IMR-90 (cell line): Measurements from ENCODE around the gene TNNI2. TPM values are rescaled to one million over a fixed set of nuclear protein-coding genes. Genes with fewer than 3 reads are reported as not detected.

Experiments used
- ATAC-seq: fragments of 200-7000 bp; cut with Tn5 transposase; 2 replicates; pipeline ENCODE4 v1.9.1; 2020; ENCODE audit warnings: low read depth, mild to moderate bottlenecking, moderate library complexity
- BruUV-seq: library from RNA; stranded (reverse); fragments of 400-500 nt; replicated peaks from 2 replicates; lab custom pipeline; 2021; lab: Mats Ljungman, UMichigan
- CTCF ChIA-PET: fragments of 300-600 bp; formaldehyde crosslinking; extraction: SDS; loops from one replicate; lab custom pipeline; 2021; ENCODE audit warnings: antibody characterized with exemption; lab: Yijun Ruan, JAX
- POLR2A ChIA-PET: fragments of 300-600 bp; sonication (Branson Sonifier 250); formaldehyde crosslinking; loops from one replicate; lab custom pipeline; 2022; ENCODE audit warnings: antibody characterized with exemption; ENCODE audit not compliant: unreplicated experiment; lab: Charles Lee
- DNase-seq: peaks from one replicate; pipeline ENCODE4 v3.0.0; 2013
- H2AFZ ChIP-seq: replicated peaks from 2 replicates; pipeline ENCODE3; 2013; ENCODE audit warnings: low read length, mild to moderate bottlenecking; ENCODE audit not compliant: poor library complexity
- H2AK5ac ChIP-seq: 2 replicates; pipeline ENCODE4 v1.6.1; 2013; ENCODE audit warnings: low read depth, low read length, inconsistent platforms
- H2AK9ac ChIP-seq: replicated peaks from 2 replicates; pipeline ENCODE3; 2013; ENCODE audit warnings: mild to moderate bottlenecking, low read depth, low read length, moderate library complexity; ENCODE audit not compliant: poor library complexity
- H2BK120ac ChIP-seq: 2 replicates; pipeline ENCODE4 v1.6.1; 2013; ENCODE audit warnings: low read depth, low read length, inconsistent platforms
- H2BK15ac ChIP-seq: 3 replicates; pipeline ENCODE4 v1.6.1; 2013; ENCODE audit warnings: low read depth, low read length, inconsistent platforms
- H2BK20ac ChIP-seq: 2 replicates; pipeline ENCODE4 v1.6.1; 2013; ENCODE audit warnings: low read depth, mild to moderate bottlenecking, inconsistent platforms, low read length, moderate library complexity
- H2BK5ac ChIP-seq: 2 replicates; pipeline ENCODE4 v1.6.1; 2013; ENCODE audit warnings: mild to moderate bottlenecking, low read depth, low read length, inconsistent platforms; ENCODE audit not compliant: poor library complexity, severe bottlenecking
- H3K14ac ChIP-seq: replicated peaks from 2 replicates; pipeline ENCODE4 v1.6.1; 2013; ENCODE audit warnings: low read depth, low read length, inconsistent platforms
- H3K18ac ChIP-seq: 2 replicates; pipeline ENCODE4 v1.6.1; 2013; ENCODE audit warnings: low read depth, low read length, control low read depth
- H3K23ac ChIP-seq: 2 replicates; pipeline ENCODE4 v1.6.1; 2013; ENCODE audit warnings: low read depth, low read length, inconsistent platforms
- H3K27ac ChIP-seq: 2 replicates; pipeline ENCODE4 v1.5.1; 2013; ENCODE audit warnings: mild to moderate bottlenecking, control low read depth, low read length; ENCODE audit not compliant: insufficient read depth
- H3K27me3 ChIP-seq: 2 replicates; pipeline ENCODE4 v1.6.1; 2013; ENCODE audit warnings: low read length; ENCODE audit not compliant: control insufficient read depth, insufficient read depth
- H3K36me3 ChIP-seq: 2 replicates; pipeline ENCODE4 v1.6.1; 2013; ENCODE audit warnings: low read length, mixed read lengths; ENCODE audit not compliant: control insufficient read depth, insufficient read depth
- H3K4ac ChIP-seq: 2 replicates; pipeline ENCODE4 v1.6.1; 2013; ENCODE audit warnings: low read depth, low read length, inconsistent platforms
- H3K4me1 ChIP-seq: 2 replicates; pipeline ENCODE4 v1.6.1; 2013; ENCODE audit warnings: low read length, mixed read lengths; ENCODE audit not compliant: control insufficient read depth, insufficient read depth
- H3K4me2 ChIP-seq: 2 replicates; pipeline ENCODE4 v1.6.1; 2013; ENCODE audit warnings: low read depth, mild to moderate bottlenecking, control low read depth, low read length, moderate library complexity
- H3K4me3 ChIP-seq: 2 replicates; pipeline ENCODE4 v1.5.1; 2013; ENCODE audit warnings: low read depth, mild to moderate bottlenecking, control low read depth, low read length, moderate library complexity; ENCODE audit not compliant: insufficient read depth
- H3K56ac ChIP-seq: 2 replicates; pipeline ENCODE4 v1.6.1; 2013; ENCODE audit warnings: low read length, inconsistent platforms; ENCODE audit not compliant: insufficient read depth; ENCODE audit errors: extremely low read depth
- H3K79me1 ChIP-seq, 2 experiments: 2 replicates each; pipeline ENCODE4 v1.6.1; 2013; ENCODE audit warnings: low read length in 2 of 2, inconsistent platforms in 1 of 2, low read depth in 1 of 2
- H3K9ac ChIP-seq: 2 replicates; pipeline ENCODE4 v1.6.1; 2013; ENCODE audit warnings: low read depth, low read length, control low read depth
- H3K9me1 ChIP-seq: 2 replicates; pipeline ENCODE4 v1.6.1; 2013; ENCODE audit warnings: low read length, inconsistent platforms; ENCODE audit not compliant: insufficient read depth
- H3K9me3 ChIP-seq: 2 replicates; pipeline ENCODE4 v1.6.1; 2013; ENCODE audit warnings: low read length; ENCODE audit not compliant: control insufficient read depth, insufficient read depth
- H4K20me1 ChIP-seq: 2 replicates; pipeline ENCODE4 v1.6.1; 2013; ENCODE audit warnings: low read length, inconsistent platforms; ENCODE audit not compliant: insufficient read depth
- H4K5ac ChIP-seq: 2 replicates; pipeline ENCODE4 v1.6.1; 2013; ENCODE audit warnings: mild to moderate bottlenecking, low read depth, low read length, control low read depth
- H4K8ac ChIP-seq, 2 experiments: 2 replicates each; pipeline ENCODE4 v1.6.1; 2013; ENCODE audit warnings: low read depth in 2 of 2, low read length in 2 of 2, control low read depth in 1 of 2, inconsistent platforms in 1 of 2
- H4K91ac ChIP-seq: 2 replicates; pipeline ENCODE4 v1.6.1; 2013; ENCODE audit warnings: low read depth, low read length, inconsistent platforms; ENCODE audit not compliant: insufficient read depth
- BHLHE40 ChIP-seq: fragments of 150-350 bp; IDR thresholded peaks from 2 replicates; pipeline ENCODE4 v1.6.1; 2016; ENCODE audit warnings: mild to moderate bottlenecking, low read depth, low read length
- CEBPB ChIP-seq: IDR thresholded peaks from 2 replicates; pipeline ENCODE4 v1.6.1; 2012; ENCODE audit warnings: low read depth, low read length, improper control_type of control experiment
- CHD1 ChIP-seq: IDR thresholded peaks from 2 replicates; pipeline ENCODE4 v1.6.1; 2012; ENCODE audit warnings: low read depth, low read length, improper control_type of control experiment
- CTCF ChIP-seq: conservative IDR thresholded peaks from 2 replicates; pipeline ENCODE4 v1.5.1; 2012; ENCODE audit warnings: mild to moderate bottlenecking, low read depth, low read length, improper control_type of control experiment
- FOS ChIP-seq: fragments of 150-350 bp; IDR thresholded peaks from 2 replicates; pipeline ENCODE4 v1.6.1; 2016; ENCODE audit warnings: low read depth, low read length
- MAFK ChIP-seq: IDR thresholded peaks from 2 replicates; pipeline ENCODE4 v1.6.1; 2012; ENCODE audit warnings: low read depth, low read length, improper control_type of control experiment
- MAZ ChIP-seq: IDR thresholded peaks from 2 replicates; pipeline ENCODE4 v1.6.1; 2012; ENCODE audit warnings: low read depth, mild to moderate bottlenecking, low read length, improper control_type of control experiment, moderate library complexity, borderline replicate concordance
- MXI1 ChIP-seq: IDR thresholded peaks from 2 replicates; pipeline ENCODE4 v1.6.1; 2012; ENCODE audit warnings: low read depth, mild to moderate bottlenecking, low read length, moderate library complexity, borderline replicate concordance
- NFE2L2 ChIP-seq: fragments of 150-350 bp; IDR thresholded peaks from 2 replicates; pipeline ENCODE4 v1.6.1; 2016; ENCODE audit warnings: low read depth, mild to moderate bottlenecking, low read length
- POLR2A ChIP-seq: IDR thresholded peaks from 2 replicates; pipeline ENCODE4 v1.6.1; 2012; ENCODE audit warnings: mild to moderate bottlenecking, low read depth, low read length
- RAD21 ChIP-seq: IDR thresholded peaks from 2 replicates; pipeline ENCODE4 v1.6.1; 2012; ENCODE audit warnings: low read length, improper control_type of control experiment
- RCOR1 ChIP-seq: IDR thresholded peaks from 2 replicates; pipeline ENCODE4 v1.6.1; 2012; ENCODE audit warnings: mild to moderate bottlenecking, low read length, improper control_type of control experiment; ENCODE audit not compliant: insufficient replicate concordance
- RFX5 ChIP-seq: IDR thresholded peaks from 2 replicates; pipeline ENCODE4 v1.8.0; 2012; ENCODE audit warnings: low read depth, mild to moderate bottlenecking, low read length, moderate library complexity
- SMC3 ChIP-seq: fragments of 150-350 bp; IDR thresholded peaks from 2 replicates; pipeline ENCODE4 v1.6.1; 2016; ENCODE audit warnings: low read depth, mild to moderate bottlenecking, antibody characterized with exemption, low read length, moderate library complexity
- WGBS, 2 experiments: methylation state at CpG; one replicate each; pipeline versions ENCODE4 v1.1.5 to v1.1.7; 2013; ENCODE audit warnings: missing lambda C conversion rate in 2 of 2; ENCODE audit not compliant: insufficient read length in 1 of 2; ENCODE audit errors: extremely low coverage in 2 of 2; 5-methylcytosine and 5-hydroxymethylcytosine counted together
- dilution Hi-C: fragments of 300-500 bp; cut with HindIII; formaldehyde crosslinking; loops from one replicate; pipeline ENCODE4 v1.14.3; 2018; ENCODE audit warnings: low sequenced_read_pairs; ENCODE audit not compliant: unreplicated experiment
- in situ Hi-C: fragments of 300-500 bp; cut with MboI; formaldehyde crosslinking; loops from 3 replicates; pipeline ENCODE4 v1.14.3; 2019; ENCODE audit warnings: low sequenced_read_pairs, inconsistent platforms, mixed read lengths
- intact Hi-C: fragments of 100-400 bp; cut with micrococcal nuclease; formaldehyde crosslinking; loops from 2 replicates; pipeline ENCODE4 v1.10.0; 2022
- polyA plus RNA-seq, 3 experiments: library from polyadenylated mRNA; depleted of rRNA; stranded (reverse); fragments of >200 nt; gene quantifications; 2 replicates each; pipeline ENCODE4 v1.2.3, GENCODE V29; 2012; ENCODE audit warnings: low replicate concordance in 1 of 3
- total RNA-seq: library from RNA; depleted of rRNA; stranded (reverse); fragments of >200 nt; gene quantifications from 2 replicates; pipeline ENCODE4 v1.2.3, GENCODE V29; 2012
- TF ChIP-seq, protein P1 (sequence below): fragments of 150-350 bp; IDR thresholded peaks from 2 replicates; pipeline ENCODE4 v1.6.1; 2016; ENCODE audit warnings: low read depth, mild to moderate bottlenecking, low read length, moderate library complexity, borderline replicate concordance
- TF ChIP-seq, protein P2 (sequence below): fragments of 150-350 bp; IDR thresholded peaks from 2 replicates; pipeline ENCODE4 v1.6.1; 2017; ENCODE audit warnings: mild to moderate bottlenecking, antibody characterized with exemption, low read length, low read depth

Gene TNNI2
- total and polyA plus RNA-seq, 2 of the 4 experiments (the other 2 are of a cell fraction) = not detected

DNA sequence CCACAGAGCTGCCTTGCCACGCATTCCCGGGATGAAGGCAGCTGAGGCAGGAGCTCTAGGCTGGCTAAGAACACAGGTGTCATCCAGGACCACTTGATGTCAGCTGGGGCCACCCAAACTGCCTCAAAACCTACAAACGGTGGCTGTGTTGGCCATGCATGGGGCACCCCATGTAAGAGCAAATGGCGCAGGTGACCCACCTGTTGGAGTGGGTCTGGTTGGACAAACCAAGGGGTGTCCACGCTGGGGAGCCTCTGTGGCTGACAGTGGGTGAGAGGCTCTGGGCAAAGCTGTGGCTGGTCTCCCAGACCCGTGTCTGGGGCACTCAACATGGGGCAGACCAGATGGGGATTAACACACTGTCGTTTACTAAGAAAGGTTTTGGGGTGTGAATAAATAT is 23.0 kb upstream of the TNNI2 start:
- ChIA-PET CTCF (no interaction called here), POLR2A (no interaction called here)
- H2AK9ac ChIP-seq = no peak overlapping the region
- H3K18ac ChIP-seq = no peak overlapping the region
- no peak for TF ChIP-seq MAZ
- TF ChIP-seq MAFK = no peak
- TF ChIP-seq RCOR1 = no peak
- TF ChIP-seq CEBPB = no peak
- TF ChIP-seq NFE2L2 = no peak
- TF ChIP-seq RFX5 = no peak
- no peak for TF ChIP-seq POLR2A
- no peak for TF ChIP-seq RAD21
- TF ChIP-seq MXI1 = no peak
- TF ChIP-seq, protein P1, sequence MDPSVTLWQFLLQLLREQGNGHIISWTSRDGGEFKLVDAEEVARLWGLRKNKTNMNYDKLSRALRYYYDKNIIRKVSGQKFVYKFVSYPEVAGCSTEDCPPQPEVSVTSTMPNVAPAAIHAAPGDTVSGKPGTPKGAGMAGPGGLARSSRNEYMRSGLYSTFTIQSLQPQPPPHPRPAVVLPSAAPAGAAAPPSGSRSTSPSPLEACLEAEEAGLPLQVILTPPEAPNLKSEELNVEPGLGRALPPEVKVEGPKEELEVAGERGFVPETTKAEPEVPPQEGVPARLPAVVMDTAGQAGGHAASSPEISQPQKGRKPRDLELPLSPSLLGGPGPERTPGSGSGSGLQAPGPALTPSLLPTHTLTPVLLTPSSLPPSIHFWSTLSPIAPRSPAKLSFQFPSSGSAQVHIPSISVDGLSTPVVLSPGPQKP = no peak
- no peak for TF ChIP-seq SMC3
- TF ChIP-seq BHLHE40 = no peak
- TF ChIP-seq CHD1 = no peak
- no peak for TF ChIP-seq CTCF
- no peak for TF ChIP-seq FOS
- TF ChIP-seq, protein P2, sequence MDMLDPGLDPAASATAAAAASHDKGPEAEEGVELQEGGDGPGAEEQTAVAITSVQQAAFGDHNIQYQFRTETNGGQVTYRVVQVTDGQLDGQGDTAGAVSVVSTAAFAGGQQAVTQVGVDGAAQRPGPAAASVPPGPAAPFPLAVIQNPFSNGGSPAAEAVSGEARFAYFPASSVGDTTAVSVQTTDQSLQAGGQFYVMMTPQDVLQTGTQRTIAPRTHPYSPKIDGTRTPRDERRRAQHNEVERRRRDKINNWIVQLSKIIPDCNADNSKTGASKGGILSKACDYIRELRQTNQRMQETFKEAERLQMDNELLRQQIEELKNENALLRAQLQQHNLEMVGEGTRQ = no peak
- no peak overlapping the region for H3K14ac ChIP-seq
- intact Hi-C loops = no loop called here
- no peak overlapping the region for H2AFZ ChIP-seq
- dilution Hi-C loops = no loop called here
- BruUV-seq = no TSS peak
- no peak overlapping the region for H2BK5ac ChIP-seq
- in situ Hi-C loops = no loop called here
- H3K4me2 ChIP-seq = no peak overlapping the region
- H4K91ac ChIP-seq = no peak overlapping the region
- H4K8ac ChIP-seq = no peak overlapping the region
- H4K20me1 ChIP-seq = no peaks in the 10 kb centered on the region
- H3K4ac ChIP-seq = no peak overlapping the region
- H2BK15ac ChIP-seq = no peak overlapping the region
- DNase-seq = no peak
- no peak overlapping the region for H3K27ac ChIP-seq
- ATAC-seq = no peak
- H3K9ac ChIP-seq = no peak overlapping the region
- H3K9me1 ChIP-seq = no peaks in the 10 kb centered on the region
- no peak overlapping the region for H3K4me3 ChIP-seq
- no peak overlapping the region for H2BK120ac ChIP-seq
- no peaks in the 10 kb centered on the region for H3K36me3 ChIP-seq
- H3K27me3 ChIP-seq = peaks cover 46% of the 10 kb centered on the region
- 53% methylated on average over 2 of the region's 7 CpGs; no CpG with 5 or more reads in 1 of the 2 experiments for WGBS, 2 experiments
- no peak overlapping the region for H3K56ac ChIP-seq
- no peak overlapping the region for H4K5ac ChIP-seq
- H3K4me1 ChIP-seq = no peaks in the 10 kb centered on the region
- no peak overlapping the region for H2AK5ac ChIP-seq
- H3K79me1 ChIP-seq = no peaks in the 10 kb centered on the region
- no peak overlapping the region for H2BK20ac ChIP-seq
- no peak overlapping the region for H3K23ac ChIP-seq
- peaks cover 21% of the 10 kb centered on the region for H3K9me3 ChIP-seq
